ENCODE measurements around the gene CRYGD.
"Not testable (repeated sequence)": the region's sequence is repeated elsewhere in the genome, so short reads cannot be mapped to it uniquely, and the experiment has no call there.

Gene CRYGD

DNA sequence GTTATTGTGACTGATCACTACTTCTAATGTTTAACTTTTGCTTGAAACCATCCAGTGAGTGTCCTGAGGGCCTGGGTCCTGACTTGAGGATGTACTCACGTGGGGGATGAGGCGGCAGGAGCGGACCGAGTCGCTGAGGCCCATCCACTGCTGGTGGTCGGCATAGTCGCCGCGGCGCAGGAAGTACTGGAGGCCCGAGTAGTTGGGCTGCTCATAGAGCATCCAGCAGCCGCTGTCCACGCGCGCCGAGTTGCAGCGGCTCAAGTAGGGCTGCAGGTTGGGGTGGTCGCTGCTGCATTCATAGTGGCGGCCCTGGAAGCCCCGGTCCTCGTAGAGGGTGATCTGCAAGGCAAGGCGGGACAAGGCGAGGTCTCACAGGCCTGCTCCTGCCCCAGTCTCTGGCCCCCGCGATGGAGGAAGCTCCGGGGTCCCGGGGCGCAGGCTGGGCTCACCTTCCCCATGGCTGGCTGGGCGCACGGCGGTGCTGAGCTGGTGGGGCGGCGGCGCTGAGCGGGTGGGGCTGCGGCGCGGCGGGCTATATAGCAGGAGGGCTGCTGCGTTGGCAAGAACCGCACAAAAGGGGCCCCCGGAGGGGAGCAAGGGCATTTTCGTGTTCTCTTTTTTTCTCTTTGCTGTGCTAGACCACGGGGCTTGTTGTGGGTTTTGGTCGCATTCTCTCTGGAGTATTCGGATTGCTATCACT, at the start of gene CRYGD:
CRYGD (minus strand) TSS at position 512 of the 703 bp plus-strand sequence; CDS start at position 461, 51 bp downstream.
- not testable (repeated sequence) for DNase-seq

DNA sequence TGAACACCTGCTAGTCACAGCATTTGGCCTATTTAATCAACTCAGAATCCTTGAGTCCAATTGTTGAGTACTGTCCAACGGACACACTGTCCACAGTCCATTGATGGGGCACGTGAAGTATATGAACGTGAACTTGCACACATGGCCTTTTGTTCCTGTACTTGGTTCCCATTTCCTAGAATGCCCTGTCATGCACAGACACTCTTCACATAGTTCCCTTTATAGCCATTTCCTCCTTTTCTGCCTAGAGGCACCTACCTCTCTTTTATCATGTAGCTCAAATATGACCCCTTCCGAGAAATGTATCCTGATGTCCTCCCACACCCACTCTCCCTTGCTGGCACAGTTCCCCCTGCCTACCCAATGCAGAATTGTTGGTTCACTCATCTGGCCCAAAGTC, 47.8 kb upstream of the CRYGD start:
- no peak for DNase-seq

- no peak for DNase-seq
Observed at GRCh38 chr2:208164951-208165755, 40.8 kb upstream of the CRYGD start.

DNA sequence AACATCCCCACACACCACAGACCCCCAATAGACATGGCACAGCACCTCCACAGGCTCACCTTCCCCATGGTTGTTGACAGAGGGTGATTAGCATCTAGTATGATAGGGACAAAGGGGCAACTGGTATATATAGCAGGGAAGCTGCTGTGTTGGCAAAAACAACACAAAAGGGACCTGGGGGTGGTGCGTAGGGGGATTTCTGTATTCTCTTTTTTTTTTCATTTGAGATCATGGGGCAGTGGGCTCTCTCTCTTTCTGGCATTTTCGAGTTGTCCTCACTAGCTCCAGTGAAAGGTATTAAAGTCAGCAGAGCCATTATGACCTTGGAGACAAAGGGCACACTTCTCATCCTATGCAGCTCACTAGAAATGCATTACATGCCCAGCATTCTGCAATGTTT, 39.2 kb upstream of the CRYGD start, which contains the start of gene CRYGA:
CRYGA (minus strand) TSS at position 101 of the 400 bp plus-strand sequence; CDS start at position 68, 33 bp downstream.
- no peak for DNase-seq

DNA sequence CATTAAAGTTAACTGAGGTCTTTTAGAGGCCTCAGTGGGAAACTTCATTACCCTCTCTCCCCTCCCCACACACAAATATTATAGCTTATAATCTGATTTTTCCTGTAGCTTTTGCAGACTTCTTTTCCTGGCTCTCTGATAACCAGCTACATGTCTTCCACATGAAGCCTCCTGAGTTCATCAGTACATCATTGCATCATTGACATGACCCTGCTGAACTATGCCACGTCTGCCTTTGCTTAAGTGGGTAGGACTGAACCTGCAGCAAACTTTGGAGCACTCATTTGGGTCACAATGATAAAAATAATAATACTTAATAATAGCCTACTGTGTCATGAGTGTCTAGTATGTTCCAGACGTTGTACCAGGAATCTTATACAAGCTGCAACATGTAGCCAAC, 32.1 kb upstream of the CRYGD start:
- DNase-seq: no peak

DNA sequence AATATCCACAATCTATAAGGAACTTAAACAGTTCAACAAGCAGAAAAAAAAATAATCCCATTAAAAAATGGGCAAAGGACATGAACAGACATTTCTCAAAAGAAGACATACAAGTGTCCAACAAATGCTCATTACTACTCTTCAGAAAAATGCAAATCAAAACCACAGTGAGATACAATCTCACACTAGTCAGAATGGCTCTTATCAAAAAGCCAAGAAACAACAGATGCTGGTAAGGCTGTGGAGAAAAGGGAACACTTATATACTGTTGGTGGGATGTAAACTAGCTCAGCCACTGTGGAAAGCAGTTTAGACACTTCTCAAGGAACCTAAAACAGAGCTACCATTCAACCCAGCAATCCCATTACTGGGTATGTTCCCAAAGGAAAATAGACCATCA, 28.8 kb upstream of the CRYGD start:
- no peak for DNase-seq

DNA sequence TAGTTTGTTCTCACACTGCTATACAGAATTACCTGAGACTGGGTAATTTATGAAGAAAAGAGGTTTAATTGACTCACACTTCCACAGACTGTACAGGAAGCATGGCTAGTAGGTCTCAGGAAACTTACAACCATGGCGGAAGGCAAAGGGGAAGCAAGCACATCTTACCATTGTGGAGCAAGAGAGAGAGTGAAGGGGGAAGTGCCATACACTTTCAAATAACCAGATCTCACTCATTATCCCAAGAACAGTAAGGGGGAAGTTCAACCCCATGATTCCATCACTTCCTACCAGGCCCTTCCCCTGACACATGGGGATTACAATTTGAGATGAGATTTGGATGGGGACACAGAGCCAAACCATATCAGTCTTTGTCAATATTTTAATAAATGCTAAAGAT, 26.6 kb upstream of the CRYGD start:
- no peak for DNase-seq

DNA sequence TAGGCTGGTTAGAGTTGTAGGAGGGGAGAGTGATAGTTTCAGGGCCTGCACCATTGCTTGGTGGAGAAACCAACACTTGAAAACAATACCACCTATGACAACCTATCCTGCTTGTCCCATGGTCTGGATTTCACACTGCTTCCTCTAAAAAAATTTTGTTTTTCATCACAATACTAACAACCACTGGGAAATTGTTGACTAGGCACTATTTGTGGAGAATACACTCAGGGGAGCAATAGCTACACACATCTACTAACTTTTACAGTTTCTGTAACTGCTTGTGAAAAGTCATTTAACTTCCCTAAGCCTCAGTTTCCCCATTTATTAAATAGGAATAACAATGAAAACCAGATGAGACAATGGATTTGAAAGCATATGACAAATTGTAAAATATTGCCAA, 25.8 kb upstream of the CRYGD start:
- DNase-seq: no peak

DNA sequence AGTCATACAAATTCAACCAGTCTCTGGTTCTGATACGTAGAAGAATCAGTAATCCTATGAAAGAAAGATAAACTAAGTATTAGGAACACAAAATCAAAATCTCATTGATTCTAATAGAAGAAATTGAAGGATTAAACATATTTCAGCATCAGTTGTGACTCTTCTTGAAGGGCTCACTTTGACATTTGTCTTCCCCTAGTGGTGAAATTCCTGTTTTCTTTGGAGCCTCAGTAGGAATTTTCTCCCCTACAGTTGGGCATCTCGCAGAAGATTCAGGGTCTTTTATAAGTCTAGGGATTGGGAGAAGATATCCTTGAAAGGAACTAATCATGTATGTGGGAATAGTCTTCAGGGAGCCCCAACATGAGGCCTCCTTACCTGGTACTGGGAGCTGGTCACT, 24.5 kb upstream of the CRYGD start:
- DNase-seq: no peak

GRCh38 chr2:208147759-208148158, 23.4 kb upstream of the CRYGD start:
- no peak for DNase-seq

DNA sequence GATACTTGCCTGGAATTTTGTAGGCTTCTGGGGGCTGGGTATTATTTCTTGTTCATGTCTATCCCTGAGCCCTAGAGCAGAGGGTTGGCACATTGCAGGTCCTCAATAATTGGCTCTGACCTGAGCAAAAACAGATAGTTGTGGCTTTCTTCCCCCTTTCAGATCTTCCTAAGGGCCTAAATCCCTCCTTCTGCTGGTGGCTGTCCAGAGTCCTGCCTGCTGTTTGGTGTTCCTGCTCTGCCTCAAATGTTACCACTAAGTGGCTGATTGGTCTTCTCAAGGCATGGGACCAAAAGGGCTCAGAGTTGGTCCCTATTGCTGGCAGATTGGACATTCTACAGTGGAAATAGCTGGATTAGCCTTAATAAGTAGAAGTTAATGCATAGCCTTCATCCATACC, 22.7 kb upstream of the CRYGD start:
- DNase-seq: no peak

DNA sequence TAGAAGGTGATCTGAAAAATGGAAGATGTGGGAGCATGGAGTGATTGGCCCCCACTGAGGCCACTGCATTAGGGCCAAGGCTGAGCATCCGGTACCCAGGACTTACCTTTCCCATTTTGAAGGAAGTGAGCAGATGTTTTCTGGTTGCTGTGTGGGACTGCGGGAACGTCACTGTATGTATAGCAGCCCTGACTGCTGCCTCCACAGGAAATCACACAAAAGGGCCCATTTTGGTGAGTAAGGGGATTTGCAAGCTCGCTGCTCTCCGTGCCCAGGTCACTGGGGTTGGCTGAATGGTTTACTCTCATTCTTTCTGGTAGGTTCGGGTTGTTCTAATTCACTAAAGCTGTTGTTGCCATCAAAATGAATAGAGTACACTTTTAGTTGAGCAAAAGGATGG, 21.7 kb upstream of the CRYGD start, which contains the start of gene CRYGB:
CRYGB (minus strand) TSS at position 153 of the 400 bp plus-strand sequence; CDS start at position 115, 38 bp downstream.
- no peak for DNase-seq

DNA sequence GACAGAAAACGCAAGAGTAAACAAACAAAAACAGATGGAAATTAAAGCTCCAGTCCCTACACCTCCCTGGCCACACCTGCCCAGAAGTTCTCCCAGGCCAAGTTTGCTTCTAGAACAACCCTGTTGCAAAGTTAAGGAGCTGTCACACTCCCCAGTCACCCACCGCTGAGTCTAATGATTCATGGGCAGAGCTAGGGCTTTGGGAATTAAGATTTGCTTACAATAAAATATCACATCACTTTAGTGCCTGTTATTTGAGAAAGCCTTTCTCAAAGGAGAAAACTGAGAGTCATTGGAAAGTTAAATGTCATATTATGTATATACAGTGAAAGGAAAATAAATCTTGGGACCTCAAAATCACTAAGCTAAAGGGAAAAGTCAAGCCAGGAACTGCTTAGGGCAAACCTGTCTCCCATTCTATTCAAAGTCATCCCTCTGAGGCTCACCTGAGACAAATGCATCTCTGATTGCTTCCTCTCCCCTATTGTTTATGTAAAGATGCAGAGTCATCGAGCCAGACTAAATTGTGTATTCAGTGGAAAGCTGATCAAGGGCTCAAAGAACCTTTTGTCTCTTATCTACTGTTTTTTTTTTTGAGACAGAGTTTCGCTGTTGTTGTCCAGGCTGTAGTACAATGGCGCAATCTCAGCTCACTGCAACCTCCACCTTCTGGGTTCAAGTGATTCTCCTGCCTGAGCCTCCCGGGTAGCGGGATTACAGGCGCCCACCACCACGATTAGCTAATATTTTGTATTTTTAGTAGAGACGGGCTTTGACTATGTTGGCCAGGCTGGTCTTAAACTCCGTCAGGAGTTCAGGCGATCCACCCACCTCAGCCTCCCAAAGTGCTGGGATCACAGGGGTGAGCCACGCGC, 18.8 kb upstream of the CRYGD start:
- no peak for DNase-seq

- DNase-seq: no peak
Observed at GRCh38 chr2:208142240-208142924, 18.1 kb upstream of the CRYGD start.

DNA sequence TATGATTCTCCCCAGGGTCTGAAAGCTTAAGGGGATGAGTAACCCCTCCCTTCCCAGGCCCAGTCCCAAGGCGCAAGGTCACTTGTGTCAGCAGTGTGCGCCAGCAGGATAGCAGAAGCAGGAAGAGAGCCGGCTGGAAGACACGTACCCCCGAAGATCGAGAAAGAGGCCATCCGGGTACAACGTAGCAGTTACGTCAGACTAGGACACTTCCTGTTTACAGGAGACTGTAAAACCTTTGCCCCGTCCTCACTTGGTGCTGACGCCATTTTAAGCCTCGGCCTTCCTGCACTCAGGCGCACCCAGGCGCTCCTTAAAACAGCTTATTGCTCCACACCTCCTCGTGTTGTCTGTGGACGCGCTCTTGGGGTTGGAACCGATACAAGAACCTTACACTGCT, 15.1 kb upstream of the CRYGD start:
- DNase-seq: no peak

GRCh38 chr2:208138334-208138733, 14.0 kb upstream of the CRYGD start:
- DNase-seq: not testable (repeated sequence)

- no peak for DNase-seq
Observed at GRCh38 chr2:208136716-208137094, 12.4 kb upstream of the CRYGD start.

GRCh38 chr2:208135794-208136715, 11.7 kb upstream of the CRYGD start:
- no peak for DNase-seq

DNA sequence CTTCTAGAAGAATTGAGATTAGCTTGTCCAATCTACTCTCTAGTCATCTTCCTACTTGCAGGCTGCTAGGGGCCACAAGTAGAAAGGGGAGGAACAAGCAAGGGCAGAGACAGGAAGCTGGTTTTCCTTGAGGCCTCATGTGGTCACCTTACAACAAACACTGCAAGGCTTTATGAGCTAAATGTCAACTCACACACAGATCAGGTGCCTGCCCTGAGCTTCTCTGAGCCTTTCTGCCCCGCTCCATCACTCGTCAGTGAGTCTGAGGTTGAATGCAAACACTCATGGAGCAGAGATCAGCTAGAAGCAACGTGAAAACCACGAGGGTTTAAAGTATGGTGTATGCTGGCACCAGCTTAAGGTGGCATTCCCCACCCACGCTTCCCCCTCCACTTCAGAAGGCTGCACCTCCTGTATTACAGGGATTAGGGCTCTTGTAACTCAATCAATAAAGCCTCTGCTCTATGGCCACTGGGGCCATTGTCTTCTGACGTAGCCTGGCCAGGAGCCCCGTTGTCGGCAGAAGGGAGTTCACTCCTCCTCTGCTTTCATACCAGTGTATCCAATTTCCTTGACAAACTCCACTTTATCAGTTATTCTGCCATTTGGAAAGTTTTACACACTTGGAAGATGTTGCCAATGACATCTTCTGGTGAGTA, 10.7 kb upstream of the CRYGD start:
- DNase-seq: no peak

- DNase-seq: no peak
Observed at GRCh38 chr2:208130712-208131110, 6.4 kb upstream of the CRYGD start.
